ENCODE data around the gene FLRT1.
"Not testable (repeated sequence)": the region's sequence is repeated elsewhere in the genome, so short reads cannot be mapped to it uniquely, and the experiment has no call there.

Gene FLRT1

DNA sequence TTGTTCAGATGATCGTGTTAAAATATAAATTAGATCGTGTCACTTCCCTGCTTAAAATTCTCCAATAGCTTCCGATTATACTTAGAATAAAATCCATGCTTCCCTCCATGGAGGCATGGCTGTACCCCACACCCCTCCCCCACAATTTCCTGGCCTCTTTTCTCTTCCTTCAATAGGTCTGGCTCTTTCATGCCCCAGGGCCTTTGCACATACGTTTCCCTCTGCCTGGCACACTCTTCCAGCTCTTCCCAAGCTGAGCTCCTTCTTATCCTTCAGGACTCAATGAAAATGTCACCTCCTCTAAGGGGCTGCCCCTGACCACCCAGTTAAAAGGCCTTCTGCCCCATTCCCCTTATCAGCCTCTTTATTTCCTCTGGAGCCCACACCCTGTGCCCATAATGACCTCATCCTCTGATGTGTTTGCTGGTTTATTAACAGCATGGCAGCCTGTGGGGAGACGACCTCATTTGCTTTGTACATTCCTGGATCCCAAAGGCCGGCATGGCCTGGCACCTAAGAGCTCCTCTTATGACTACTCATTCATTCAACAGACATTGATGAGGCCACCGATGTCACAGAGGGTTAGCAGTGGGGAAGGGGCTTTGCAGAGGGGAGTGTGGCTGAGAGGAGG, 9.0 kb upstream of the FLRT1 start:
- DNase-seq, result no peak

DNA sequence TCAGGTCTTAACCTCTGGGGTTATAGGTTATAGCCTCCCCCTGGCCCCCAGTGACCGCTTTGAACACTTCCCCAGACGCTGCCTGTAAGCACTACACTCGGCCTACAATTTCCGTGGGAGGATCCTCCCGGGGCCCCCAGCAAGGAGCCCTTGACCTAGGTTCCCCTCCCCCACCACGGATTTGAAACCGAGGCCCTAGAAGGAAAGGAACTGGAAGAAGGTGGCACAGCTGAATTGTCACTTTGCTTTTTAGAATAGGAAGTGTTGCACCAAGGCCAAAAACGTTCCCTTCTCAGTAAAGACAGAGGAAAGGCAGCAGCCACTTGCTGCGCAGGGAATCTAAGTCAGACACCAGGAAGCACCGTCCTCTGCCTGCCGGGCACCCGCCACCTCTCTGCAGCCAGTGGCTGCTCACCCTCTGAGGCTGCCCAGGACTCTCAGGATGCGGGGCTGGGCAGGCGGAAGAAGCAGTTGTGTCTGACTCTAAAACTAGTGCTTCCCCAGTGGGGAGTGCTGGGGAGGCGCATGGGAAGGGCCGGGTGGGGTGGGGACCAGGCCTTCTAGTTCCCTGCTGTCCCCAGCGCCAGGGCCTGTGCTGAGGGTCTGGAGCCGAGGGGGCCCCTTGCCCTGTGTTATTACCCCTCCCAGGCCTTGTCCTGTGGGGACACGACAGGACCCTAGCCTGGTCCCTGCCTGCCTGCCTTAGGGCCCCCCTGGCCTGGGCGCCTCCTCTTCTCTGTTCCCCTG, 7.9 kb upstream of the FLRT1 start:
- DNase-seq, result no peak

DNA sequence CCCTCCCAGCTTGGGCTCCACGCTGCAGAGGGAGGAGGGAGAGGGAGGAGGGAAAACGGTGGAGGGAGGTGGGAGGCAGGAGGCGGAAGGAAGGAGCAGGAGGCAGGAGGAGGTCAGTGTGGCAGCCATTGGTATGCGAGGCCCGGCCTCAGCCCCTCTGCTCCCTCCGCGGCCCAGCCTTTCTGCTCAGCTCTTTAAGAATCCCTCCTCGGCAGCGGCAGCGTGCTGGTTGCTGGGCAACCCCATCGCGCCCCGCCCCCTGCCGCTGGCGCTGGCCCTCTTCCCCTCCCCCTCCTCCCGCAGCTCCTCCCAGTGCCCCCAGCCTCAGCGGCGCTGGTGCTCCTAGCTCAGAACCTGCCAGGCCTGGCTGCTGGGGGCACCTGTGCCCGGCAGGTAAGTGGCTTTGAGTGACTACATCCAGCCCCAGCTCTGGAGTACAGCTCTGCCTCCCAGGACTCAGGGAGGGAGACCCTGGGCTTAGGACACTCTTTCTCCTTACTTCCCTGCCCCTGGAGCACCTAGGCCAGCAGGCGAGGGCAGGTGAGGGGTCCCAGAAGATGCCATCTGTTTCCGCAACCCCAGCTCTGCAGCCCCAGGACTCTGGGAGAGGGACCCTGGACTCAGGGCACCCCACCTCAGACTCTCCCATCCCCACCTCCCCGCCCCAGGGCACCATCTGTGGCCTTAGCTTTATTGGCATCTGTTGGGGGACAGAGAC, 7.2 kb upstream of the FLRT1 start:
- DNase-seq, result peak; percentile 45

DNA sequence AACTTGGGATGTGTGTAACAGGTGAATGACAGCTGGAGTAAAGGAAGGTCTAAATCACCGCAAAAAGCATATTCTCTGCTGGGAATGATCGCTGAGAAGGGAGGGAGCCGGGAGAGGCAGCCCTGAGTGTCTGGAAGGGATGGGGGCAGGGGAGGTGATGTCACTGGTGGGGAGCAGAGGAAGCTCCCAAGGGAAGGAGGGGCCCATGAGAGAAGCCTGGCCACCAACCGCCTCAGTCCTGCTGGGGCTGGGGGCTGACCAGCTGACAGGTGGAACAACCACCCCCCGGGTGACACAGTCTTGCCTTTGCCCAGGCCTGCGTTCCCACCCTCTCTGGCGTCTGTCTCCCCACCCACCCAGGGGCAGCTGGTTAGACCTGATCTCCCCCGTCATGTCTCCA, 6.0 kb upstream of the FLRT1 start:
- DNase-seq, result no peak

DNA sequence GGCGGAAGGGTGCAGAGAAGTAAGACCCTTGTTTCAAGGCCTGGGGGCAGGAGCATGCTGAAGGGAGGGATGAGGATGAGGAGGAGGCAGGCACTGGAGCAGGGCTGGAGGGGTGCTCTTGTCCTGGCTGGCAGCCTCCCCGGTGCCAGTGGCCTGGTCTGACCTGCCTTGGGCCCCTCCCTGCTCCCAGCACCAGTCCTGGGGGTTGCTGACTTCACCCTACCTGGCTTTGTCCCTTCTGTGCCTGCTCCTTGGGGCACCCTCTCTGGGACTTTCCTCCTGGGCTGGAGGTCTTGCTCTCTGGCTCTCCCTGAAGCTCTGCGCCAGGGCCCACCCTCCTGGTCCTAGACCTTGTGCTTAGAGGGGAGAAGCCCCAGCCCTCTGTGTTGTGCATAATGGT, 4.7 kb upstream of the FLRT1 start:
- DNase-seq, result no peak

DNA sequence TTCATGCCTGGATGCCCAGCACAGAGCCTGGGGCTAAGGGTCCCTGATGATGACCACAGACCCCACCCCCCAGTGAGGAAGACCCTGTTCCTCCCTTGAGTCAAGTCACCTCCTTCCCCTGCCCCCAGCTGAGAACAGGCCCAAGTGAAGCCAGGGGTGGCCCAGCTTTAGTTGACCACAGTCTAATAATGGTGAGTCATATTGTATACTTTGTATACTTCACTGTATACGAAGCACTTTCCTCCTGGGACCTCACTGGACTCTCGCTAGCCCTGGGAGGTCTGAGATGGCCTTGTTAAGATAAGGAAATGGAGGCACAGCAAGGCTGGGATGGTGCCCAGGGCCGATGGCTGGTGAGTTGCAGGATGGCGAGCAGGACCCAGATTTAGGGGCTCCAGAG, 3.7 kb upstream of the FLRT1 start:
- no peak for DNase-seq

DNA sequence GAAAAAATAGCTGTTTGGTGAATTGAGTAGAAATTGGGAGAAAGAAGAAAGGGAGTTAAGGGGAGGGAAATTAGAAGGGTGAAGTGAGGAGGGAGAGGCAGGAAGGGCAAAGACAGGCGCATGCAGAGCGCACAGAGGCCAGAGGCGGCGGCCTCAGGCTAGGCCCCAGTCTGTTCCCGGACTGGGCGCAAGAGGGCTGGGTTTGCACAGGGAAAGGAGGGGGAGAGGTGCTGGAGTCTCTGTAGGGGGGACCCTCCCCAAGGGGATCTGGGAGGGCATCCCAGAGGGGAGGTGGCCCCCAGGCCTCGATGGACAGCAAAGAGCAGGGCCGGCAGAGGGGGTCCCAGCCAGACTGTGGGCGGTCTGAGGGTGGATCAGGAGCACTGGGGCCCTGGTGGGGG, 1.3 kb upstream of the FLRT1 start:
- DNase-seq, result no peak

DNA sequence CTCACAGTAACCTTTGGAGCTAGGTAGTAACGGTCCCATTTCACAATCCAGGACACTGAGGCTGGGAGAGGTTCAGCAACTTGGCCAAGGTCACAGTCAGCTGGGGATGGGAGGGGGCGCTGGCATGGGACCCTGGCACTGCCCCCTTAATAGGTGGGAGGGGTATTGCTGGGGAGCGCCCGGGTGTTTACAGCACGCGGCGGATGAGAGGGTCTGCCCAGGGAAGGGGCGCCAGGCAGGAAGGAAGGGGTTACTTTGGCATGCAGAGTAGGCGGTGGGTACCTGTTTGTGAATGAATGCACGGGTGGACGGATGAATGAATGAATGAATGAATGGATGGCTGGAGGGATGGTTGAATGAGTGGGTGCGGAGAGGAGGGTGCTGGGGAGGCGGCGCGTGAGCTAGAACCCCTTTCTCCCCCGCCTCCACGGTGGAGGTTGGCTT, 628 bp upstream of the FLRT1 start:
- DNase-seq, result no peak

DNA sequence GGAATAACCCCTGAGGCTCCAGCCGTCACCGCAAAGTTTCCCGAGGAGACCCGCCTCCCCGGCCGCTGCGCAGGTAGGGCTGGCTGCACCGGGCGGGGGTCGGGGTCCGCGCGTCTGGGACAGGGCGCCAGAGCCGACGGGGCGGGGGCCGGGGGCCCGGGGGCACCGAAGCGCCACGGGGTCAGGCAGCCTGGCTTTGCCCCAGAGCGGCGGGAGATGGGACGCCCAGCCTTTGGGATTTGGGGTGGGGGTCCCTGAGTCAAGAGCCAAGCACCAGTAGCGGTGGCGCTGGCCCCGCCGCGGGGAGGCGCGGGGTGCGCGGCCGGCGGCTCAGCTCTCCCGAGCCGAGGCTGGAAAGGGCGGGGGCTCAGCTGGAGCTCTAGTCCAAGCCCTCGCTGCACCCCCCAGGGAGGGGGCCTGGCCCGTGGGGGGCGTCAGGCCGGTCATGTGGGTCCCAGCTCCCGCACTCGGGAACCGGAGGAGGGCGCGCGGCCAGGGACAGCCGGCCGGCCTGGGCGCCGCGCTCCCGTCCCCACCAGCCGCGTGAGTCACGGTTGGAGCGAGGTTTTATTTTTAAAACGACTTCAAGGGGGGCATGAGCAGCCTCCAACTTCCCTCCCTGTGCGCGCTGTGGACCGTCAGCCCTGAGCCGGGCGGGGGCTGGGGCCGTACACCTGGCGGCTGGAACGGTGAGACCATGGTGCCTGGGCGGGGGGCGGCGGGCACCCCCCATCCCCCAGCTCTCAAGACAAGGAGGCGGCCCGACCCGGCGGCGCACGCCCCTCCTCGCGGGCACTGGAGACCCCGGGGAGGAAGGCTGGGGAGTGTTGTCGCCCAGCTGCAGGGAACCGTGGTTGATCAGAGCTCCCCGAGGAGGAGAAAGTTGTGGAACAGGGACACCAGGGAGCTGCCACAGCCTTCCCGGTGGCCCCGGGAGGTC, 626 bp downstream of the FLRT1 start:
- DNase-seq, result peak; percentile 51

DNA sequence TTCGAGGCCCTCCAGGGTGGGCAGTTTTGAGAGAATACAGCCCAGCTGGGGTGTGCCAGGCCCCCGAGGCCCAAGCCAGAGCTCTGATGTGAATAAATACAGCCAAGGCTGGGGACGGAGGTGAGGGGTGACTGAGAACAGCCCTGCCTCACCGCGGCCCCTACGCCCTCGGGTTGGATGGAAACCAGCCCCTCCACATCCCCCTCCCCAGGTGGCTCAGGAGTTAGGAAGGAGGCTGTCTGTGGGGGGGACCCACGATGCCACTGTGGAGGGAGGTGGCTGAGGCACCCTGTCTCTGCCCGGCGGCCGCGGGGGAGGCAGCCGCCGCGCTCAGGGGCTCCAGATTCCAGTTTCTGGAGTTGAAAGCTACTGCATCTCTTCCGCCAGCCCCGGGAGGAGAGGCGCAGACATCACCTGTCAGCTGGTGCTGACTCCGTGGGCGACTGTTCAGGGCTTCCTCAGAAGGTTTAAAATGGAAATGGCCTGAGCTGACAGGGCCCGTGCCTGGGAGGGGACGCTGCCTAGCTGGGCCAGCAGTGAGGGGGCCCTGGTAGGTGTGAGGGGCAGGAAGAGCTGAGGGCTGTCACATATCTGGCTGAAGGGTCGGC, 1.4 kb downstream of the FLRT1 start:
- DNase-seq, result no peak

DNA sequence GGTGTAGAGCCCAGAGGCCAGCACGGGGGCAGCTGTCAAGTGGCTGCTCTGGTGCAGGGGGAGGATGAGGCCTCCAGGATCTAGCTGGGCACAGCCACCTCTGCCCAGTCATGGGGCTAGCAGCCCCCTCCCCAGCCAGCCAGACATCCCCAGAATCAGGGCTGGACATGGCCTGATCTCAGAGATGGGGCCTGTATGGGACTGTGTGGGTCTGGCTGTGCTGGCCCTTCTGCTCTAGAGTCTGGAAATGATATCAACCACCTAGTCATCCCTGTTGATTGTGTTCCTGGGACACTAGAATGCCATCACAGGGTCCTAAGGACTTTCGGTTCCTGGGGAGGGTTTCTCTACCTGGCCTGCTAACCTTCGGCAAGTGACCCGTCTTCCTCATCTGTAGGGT, 2.8 kb downstream of the FLRT1 start:
- no peak for DNase-seq

DNA sequence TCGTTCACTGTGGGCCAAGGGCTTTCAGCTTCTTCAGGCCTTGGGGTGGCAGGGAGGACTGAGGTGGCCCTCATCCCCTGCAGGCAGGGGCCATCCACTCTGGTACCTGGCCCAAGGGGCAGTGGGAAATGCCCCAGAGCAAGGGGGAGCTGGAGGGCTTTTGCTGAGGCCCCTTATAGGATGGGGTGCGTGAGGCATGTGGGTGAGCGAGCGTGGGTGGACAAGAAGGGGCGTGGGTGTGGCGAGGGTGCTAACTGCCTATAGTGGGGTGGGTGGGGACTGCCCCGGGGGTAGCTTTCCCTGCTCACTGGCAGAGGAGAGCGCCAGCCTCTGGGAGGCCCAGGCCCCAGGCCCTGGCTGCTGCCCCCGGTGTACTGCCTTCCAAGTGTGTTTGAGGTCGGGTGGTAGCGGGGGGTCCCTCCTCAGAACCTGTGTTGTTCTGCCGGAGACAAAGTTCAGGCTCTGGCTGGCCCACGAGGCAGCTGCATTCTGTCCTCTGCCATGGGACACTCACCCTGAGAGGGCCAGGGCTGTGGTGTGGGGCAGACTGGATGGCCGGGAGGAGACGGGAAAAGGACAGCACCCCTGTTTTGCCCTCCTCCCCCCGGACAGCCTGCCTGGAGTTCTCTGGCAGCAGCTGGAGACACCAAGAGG, 3.4 kb downstream of the FLRT1 start:
- DNase-seq, result no peak

DNA sequence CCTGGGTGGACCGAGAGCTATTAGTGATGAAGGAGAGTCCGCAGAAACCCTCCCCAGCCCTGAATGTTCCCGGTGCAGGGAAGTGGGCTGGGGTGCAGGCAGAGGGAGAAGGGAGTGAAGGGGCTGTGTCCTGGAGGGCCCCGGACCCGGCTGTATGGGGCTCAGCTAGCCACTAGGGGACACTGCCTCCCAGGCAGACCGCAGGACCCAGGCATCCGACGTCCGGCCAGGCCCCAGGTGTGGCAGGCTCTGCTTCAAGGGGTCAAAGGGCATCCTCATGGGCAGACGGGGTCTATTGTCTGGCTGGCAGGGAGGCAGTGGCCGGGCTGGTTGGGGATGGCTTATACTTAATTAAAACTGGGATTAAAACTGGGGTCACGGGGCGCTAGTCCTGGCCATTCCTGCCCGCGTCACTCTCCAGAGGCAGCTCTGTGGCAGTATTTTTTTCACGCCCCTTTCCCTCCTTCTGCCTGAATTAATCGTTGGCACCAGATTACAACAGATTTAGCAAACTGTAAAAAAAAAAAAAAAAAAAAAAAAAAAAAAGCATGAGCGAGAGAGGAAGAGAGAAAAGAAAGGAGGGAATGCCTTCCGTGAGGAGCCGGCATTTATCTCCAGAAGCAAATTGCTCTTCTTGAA, 5.1 kb downstream of the FLRT1 start:
- DNase-seq, result no peak

DNA sequence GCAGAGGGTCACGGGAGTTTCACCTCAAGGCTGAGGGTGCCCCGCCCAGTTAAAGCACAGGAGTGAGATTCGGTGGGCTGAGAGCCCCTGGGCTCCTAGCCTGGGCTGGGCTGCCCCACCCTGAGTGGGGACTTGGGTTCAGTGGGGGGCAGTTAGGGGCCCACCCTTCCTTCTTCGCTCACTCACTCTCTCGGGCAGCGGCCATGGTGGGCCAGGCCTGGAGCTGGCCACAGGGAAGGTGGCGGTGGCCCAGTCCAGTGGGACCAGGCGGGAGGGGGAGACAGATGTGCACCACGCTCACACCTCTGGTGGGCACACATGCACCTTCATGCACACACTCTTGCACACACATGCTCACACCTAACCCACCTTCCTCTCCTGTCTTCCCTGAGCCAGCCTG, 6.1 kb downstream of the FLRT1 start:
- DNase-seq, result no peak

DNA sequence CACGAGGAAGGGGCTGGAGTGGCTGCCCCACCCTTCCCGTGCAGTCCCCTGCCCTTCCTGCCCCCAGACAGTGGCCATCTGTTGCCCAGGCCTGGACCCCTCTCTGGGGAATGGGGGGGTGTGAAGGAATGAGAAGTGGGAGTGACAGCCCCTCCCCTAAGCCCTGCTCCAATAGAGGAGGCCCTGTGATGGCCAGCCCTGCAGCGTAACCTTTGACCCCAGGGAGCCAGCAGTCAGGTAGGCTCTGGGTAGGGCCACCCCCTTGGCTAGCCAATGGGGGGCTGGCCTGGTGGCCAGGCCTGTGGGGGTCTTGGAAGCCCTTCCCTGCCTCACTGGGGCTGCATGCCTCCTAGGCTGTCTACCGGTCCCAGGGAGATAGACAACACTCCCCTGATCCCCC, 6.6 kb downstream of the FLRT1 start:
- DNase-seq, result no peak

DNA sequence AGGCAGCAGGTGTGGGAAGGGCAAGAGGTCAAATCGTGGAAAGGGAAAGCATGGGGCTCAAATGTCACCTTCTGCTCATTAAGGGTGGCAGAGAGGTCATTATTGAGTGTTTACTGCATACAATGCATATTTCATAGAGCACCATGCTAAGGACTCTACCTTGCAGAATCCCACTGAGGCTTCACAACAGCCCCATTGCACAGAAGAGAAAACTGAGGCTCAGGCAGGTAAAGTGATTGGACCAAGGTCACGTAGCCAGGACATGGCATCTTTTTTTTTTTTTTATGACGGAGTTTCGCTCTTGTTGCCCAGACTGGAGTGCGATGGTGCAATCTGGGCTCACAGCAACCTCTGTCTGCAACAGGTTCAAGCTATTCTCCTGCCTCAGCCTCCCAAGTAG, 7.8 kb downstream of the FLRT1 start:
- no peak for DNase-seq

DNA sequence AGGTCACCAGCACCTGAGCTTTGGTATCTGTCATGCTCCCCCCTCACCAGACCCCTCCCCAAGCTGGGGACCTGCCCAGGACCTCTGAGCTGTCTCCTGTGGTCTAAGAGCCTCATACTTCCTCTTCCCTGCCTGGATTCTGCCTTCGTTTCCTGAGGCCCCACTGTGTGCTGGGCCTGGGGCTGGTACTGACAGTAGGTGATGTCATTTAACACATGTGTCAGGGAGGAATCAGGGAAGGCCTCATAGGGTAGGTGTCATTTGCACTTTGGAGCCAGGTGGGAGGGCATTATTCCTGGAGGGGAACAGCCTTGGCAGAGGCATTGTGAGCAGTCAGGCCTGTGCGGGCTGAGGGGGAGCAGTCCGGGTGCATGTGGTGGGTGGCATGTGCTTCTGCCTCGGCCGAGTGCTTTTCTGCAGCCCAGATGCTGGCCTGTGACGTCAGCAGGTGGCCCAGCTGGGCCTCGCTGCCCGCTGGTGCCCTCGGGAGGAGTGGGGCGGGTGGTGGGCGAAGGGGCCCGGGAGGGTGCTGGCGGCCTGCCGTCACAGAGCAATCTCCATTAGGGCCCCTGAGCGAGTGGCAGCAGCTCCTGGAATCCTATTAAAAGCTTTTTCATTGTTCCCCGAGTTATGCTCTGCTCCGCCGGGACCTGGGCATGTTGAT, 9.1 kb downstream of the FLRT1 start:
- no peak for DNase-seq

DNA sequence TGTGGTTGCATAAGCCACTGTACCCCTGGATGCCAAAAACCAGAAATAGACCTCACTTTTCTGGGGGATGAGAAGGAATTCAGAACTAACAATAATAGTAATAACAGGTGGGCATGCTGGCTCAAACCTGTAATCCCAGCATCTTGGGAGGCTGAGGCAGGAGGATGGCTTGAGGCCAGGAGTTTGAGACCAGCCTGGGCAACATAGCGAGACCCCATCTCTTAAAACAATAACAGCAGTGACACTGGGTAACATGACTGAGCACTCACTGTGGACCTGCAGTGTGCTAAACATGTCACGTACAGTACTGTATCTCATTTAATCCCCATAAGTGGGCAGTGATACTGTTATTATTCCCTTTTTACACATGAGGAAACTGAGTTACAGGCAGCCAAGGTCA, 10.0 kb downstream of the FLRT1 start:
- no peak for DNase-seq

DNA sequence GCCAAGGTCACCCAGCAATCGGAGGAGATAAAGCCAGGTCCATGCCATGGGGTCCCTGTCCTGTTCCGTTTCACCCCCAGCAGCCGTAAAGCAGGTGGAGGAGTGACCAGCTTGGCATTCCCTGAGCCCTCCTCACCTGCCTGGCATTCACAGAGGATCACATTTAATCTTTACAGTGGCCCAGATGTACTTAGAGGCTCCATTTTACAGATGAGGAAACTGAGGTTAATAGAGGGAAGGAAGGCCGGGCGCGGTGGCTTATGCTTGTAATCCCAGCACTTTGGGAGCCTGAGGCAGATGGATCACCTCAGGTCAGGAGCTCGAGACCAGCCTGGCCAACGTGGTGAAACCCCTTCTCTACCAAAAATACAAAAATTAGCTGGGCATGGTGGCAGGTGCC, 11.6 kb downstream of the FLRT1 start:
- DNase-seq, result not testable (repeated sequence)

DNA sequence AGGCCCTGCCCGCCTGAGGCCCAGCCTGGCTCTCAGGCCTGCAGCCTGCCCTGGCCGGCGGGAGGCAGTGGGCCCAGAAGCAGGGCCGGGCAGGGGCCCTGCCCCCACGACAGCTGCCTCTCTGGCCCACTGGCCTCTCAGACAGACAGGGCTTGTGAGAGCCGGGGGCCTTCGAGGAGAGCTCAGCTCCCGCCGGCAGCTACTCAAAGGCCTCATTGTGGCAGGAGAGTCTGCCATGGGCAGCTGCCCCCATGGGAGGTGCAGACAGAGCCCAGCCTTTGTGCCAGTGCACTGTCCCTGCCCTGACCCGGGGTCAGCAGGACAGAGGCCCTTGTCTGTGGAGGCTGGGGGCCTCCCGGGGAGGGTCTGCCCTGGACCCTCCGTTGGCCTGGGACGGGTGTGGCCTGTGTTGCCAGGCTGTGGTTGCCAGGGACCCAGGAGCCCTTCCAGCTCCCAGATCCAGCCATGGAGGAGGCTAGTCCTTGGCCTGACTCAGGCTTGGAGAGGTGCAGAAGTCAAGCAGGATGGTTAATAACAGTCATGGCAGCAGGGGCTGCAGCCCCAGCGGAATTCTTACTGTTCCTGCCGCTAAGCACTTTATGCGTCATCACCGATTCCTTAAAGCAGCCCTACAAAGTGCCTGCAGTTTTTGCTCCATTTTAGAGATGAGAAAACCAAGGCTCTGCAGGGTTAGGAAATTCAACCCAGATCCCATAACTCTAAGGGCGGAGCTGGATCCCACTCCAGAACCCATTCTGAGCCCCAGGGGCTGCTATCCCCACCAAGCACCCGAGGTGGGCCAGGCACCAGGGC, 12.5 kb downstream of the FLRT1 start:
- DNase-seq, result no peak

Data from DMS79 (cell line).